Memory B cell (primary cell): Measurements from ENCODE around the gene NQO2.
A peak's percentile ranks its signal among the peaks of the same experiment; 100 is the strongest.

Experiments
- ATAC-seq: fragments of 150-1000 bp; cut with Tn5 transposase; 2 replicates; pipeline ENCODE4 v1.10.0; 2021; ENCODE audit warnings: low read depth, mild to moderate bottlenecking, moderate library complexity
- DNase-seq, 2 donors: peaks; one replicate each; pipeline ENCODE4 v3.0.0; 2022; ENCODE audit warnings: low spot score in 2 of 2
- H3K27ac Mint-ChIP-seq: one replicate; pipeline ENCODE4 v1.8.0; 2022; ENCODE audit warnings: mild to moderate bottlenecking, moderate library complexity, mixed read lengths
- H3K27me3 Mint-ChIP-seq: one replicate; pipeline ENCODE4 v1.8.0; 2022; ENCODE audit warnings: mixed read lengths
- H3K36me3 Mint-ChIP-seq: one replicate; pipeline ENCODE4 v1.8.0; 2022; ENCODE audit warnings: mild to moderate bottlenecking, mixed read lengths
- H3K4me1 Mint-ChIP-seq: one replicate; pipeline ENCODE4 v1.8.0; 2022; ENCODE audit warnings: mixed read lengths
- H3K4me3 Mint-ChIP-seq: one replicate; pipeline ENCODE4 v1.8.0; 2022; ENCODE audit warnings: mild to moderate bottlenecking, moderate library complexity, mixed read lengths
- H3K9me3 Mint-ChIP-seq: one replicate; pipeline ENCODE4 v1.8.0; 2022; ENCODE audit warnings: mixed read lengths

The NQO2 gene

GRCh38 chr6:2999618-3000557 is at the start of gene NQO2:
Gene NQO2, plus strand, starts transcription at chr6:2999894. Its CDS starts 6,659 bp downstream, at chr6:3006553.
- DNase-seq = peak; percentile 84 to 85
- ATAC-seq = peak; percentile 79
- peak within 1 kb of the TSS; percentile 45 for H3K27ac Mint-ChIP-seq
- H3K27me3 Mint-ChIP-seq = no peaks in the 10 kb centered on the region
- peaks cover 5% of the 10 kb centered on the region for H3K36me3 Mint-ChIP-seq
- peaks cover 23% of the 10 kb centered on the region for H3K4me1 Mint-ChIP-seq
- no peaks in the 10 kb centered on the region for H3K9me3 Mint-ChIP-seq
- H3K4me3 Mint-ChIP-seq = peak within 1 kb of the TSS; percentile 88

- Mint-ChIP-seq H3K4me1 (peaks cover 27% of the 10 kb centered on the region), H3K27me3 (no peaks in the 10 kb centered on the region), H3K9me3 (no peaks in the 10 kb centered on the region), H3K4me3 (no peak overlapping the region), H3K27ac (no peak overlapping the region), H3K36me3 (peaks cover 18% of the 10 kb centered on the region)
- ATAC-seq = no peak
- DNase-seq = no peak
Measured at GRCh38 chr6:2950713-2951112, 49.0 kb upstream of the NQO2 start.

GRCh38 chr6:2951728-2952127 is 48.0 kb upstream of the NQO2 start:
- peaks cover 18% of the 10 kb centered on the region for H3K4me1 Mint-ChIP-seq
- DNase-seq = no peak
- no peak for ATAC-seq
- H3K4me3 Mint-ChIP-seq = peak overlapping the region; percentile 14
- peaks cover 17% of the 10 kb centered on the region for H3K36me3 Mint-ChIP-seq
- no peak overlapping the region for H3K27ac Mint-ChIP-seq
- no peaks in the 10 kb centered on the region for H3K27me3 Mint-ChIP-seq
- H3K9me3 Mint-ChIP-seq = no peaks in the 10 kb centered on the region

- DNase-seq (peak; percentile 38 to 60), ATAC-seq (peak; percentile 97)
- peaks cover 11% of the 10 kb centered on the region for H3K4me1 Mint-ChIP-seq
- H3K27me3 Mint-ChIP-seq = no peaks in the 10 kb centered on the region
- H3K9me3 Mint-ChIP-seq = no peaks in the 10 kb centered on the region
- H3K4me3 Mint-ChIP-seq = peak overlapping the region; percentile 84
- H3K27ac Mint-ChIP-seq = peak overlapping the region; percentile 77
- H3K36me3 Mint-ChIP-seq = peaks cover 14% of the 10 kb centered on the region
Measured at GRCh38 chr6:2952557-2953095, 47.1 kb upstream of the NQO2 start.

DNA sequence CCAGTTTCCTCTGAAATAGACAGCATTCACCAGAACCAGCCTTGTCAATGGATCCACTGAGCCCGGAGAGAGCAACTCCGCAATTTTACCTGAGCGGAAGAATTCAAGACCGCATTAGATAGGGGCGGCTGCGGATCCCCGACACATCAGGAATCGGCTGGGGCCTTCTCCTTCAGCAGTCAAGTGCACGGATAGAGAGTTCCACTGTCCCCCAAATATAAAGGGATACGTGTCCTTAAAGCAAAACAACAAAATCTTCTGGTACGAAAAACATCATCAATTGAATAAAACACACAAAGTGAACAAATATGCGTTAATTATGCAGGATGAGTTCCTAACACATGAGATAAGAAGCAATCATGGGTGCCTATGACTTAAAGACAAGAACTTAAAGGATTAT is 46.6 kb upstream of the NQO2 start:
- H3K4me1 Mint-ChIP-seq = peaks cover 11% of the 10 kb centered on the region
- peaks cover 10% of the 10 kb centered on the region for H3K36me3 Mint-ChIP-seq
- no peaks in the 10 kb centered on the region for H3K9me3 Mint-ChIP-seq
- H3K4me3 Mint-ChIP-seq = no peak overlapping the region
- ATAC-seq = no peak
- H3K27me3 Mint-ChIP-seq = no peaks in the 10 kb centered on the region
- no peak overlapping the region for H3K27ac Mint-ChIP-seq
- no peak for DNase-seq

DNA sequence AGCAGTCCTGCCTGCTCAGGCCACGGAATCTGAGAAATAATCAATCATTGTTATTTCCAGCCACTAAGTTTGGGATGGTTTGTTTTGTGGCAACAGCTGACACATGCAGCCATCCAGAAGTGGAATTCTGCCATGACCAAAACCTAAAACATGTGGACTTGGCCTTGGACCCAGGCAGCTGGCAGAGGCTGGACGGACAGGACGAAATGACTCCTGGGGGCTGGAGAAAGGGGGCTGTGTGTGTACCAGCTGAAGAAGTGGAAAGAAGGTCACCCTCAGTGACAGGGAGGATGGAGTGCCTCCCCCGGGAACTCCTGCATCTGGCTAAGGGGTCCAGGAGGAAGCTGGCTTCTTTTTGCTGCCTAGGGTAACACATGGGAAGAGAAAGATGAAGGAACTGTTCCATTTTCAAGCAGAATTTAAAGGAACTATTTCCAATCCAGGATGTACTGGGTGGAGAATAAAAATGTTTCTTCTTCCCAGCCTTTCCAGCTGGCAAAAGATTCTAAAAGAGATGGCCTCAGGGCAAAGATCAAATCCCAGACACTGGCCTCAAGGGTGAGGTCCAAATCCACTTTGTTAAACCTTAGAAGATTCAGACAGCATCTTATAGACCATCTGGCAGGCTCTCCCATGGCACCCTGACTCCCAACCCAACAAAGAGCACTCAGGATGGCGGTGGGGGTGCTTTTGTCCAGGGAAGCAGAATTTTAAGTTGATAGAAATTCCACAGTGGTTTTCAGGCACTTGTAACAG is 42.6 kb upstream of the NQO2 start:
- no peak for ATAC-seq
- H3K9me3 Mint-ChIP-seq = no peaks in the 10 kb centered on the region
- no peak overlapping the region for H3K27ac Mint-ChIP-seq
- no peaks in the 10 kb centered on the region for H3K36me3 Mint-ChIP-seq
- H3K4me3 Mint-ChIP-seq = no peak overlapping the region
- peaks cover 7% of the 10 kb centered on the region for H3K4me1 Mint-ChIP-seq
- H3K27me3 Mint-ChIP-seq = no peaks in the 10 kb centered on the region
- DNase-seq = no peak

GRCh38 chr6:2957696-2958330 is 41.9 kb upstream of the NQO2 start:
- Mint-ChIP-seq H3K9me3 (no peaks in the 10 kb centered on the region), H3K36me3 (no peaks in the 10 kb centered on the region), H3K27me3 (no peaks in the 10 kb centered on the region), H3K4me3 (no peak overlapping the region), H3K27ac (no peak overlapping the region), H3K4me1 (peaks cover 2% of the 10 kb centered on the region)
- no peak for ATAC-seq
- DNase-seq = no peak

DNA sequence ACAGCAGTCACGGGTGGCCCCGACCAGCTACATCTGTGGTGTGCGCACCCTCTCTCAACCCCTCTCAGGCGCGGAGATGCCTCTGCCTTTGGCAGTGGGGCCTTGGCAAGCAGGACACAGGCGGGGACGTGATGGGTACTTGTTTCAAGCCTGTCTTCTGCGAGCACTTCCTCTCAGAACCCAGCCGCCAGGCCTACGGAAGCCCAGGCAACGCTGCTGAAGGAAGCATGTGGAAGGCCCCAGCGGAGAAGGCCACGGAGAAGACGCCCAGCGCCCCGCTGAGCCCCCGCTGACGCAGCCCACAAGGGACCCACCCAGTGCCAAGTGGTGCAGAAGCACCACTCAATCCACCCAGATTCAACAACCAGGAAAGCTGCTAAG is 41.4 kb upstream of the NQO2 start:
- no peak for DNase-seq
- H3K27ac Mint-ChIP-seq = no peak overlapping the region

DNA sequence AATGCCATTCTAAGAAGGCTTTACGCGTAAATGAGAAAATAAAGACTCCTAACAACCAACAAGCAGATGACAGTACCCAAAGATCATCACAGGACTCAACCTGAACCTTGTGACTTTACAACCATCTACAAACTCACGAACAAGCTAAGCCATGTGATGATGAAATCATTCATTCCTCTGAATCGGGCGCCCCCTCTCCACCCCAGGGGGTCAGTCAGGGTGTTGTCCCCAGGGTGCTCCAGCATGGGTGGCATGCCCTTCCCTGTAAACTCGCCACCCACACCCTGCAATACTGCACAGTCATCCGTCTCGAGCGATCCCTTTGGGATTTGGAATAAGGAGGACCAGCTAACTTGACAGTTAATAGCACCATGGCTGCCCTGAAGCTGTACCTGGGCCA is 40.9 kb upstream of the NQO2 start:
- no peaks in the 10 kb centered on the region for H3K36me3 Mint-ChIP-seq
- peaks cover 5% of the 10 kb centered on the region for H3K4me1 Mint-ChIP-seq
- no peak overlapping the region for H3K4me3 Mint-ChIP-seq
- no peak for ATAC-seq
- DNase-seq = no peak
- H3K27me3 Mint-ChIP-seq = no peaks in the 10 kb centered on the region
- no peak overlapping the region for H3K27ac Mint-ChIP-seq
- no peaks in the 10 kb centered on the region for H3K9me3 Mint-ChIP-seq

More for the DNA sequence above, 41.4 kb upstream of the NQO2 start:
- Mint-ChIP-seq H3K36me3 (no peaks in the 10 kb centered on the region), H3K27me3 (no peaks in the 10 kb centered on the region), H3K4me3 (no peak overlapping the region), H3K4me1 (no peaks in the 10 kb centered on the region), H3K9me3 (no peaks in the 10 kb centered on the region)
- ATAC-seq = no peak

DNA sequence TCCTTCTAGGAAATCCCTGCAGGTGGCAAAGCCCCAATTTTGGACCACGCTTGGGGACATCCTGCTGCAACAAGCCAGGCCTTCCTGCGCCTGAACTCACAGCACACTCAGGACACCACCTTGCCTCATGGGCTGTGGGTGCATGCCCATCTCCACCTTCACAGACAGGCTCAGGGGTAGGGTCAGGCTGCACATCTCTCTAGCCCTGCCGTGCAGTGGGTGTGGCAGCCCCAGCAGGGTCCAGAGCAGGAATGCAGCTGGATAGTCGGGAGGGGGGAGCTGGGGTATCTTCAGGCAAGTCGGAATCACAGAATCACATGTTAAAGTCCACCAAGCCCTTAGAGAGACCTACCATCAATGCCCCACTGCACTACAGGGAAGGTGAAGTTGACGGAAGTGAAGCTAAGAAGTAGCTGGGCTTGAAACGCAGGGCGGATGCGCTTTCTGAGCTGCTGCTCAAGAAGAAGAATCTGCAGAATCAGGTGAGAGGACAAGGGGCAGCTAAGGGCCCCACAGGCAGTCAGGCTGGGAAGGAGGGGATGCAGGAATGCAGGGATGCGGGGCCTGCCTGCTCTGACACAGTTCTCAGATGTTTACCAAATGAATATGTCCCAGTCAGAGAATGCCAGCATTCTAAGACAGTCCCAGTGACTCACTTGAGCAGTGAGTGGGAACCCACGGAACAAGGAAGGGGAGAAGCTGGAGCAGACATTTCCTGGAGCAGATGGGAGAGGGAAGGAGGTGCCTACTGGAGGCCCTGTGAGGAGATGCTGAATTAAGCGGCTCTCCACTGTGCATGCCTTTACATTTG is 39.6 kb upstream of the NQO2 start:
- DNase-seq = no peak
- Mint-ChIP-seq H3K36me3 (no peaks in the 10 kb centered on the region), H3K4me3 (no peak overlapping the region), H3K4me1 (peaks cover 5% of the 10 kb centered on the region), H3K27me3 (no peaks in the 10 kb centered on the region), H3K9me3 (no peaks in the 10 kb centered on the region), H3K27ac (no peak overlapping the region)
- no peak for ATAC-seq

DNA sequence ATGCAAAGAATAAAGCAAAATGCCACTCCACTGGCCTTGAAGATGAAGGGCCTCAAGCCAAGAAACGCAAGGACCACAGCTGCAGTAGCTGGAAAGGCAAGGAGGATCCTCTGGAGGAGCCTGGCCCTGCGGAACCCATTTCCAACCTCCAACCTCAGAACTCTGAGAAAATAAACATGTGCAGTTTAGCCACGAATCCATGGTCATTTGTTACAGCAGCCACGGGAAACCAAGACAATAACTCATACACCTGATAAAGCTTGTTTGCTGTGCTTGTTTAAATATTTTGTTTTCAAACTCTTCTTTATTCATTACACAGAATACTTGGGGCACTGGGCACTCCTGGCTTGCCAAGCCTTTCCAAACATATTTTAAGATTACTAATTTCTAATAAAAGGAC is 38.8 kb upstream of the NQO2 start:
- Mint-ChIP-seq H3K9me3 (no peaks in the 10 kb centered on the region), H3K36me3 (no peaks in the 10 kb centered on the region), H3K4me1 (peaks cover 5% of the 10 kb centered on the region), H3K27me3 (no peaks in the 10 kb centered on the region), H3K4me3 (no peak overlapping the region), H3K27ac (no peak overlapping the region)
- DNase-seq (no peak), ATAC-seq (no peak)

GRCh38 chr6:2961506-2961905 is 38.2 kb upstream of the NQO2 start:
- Mint-ChIP-seq H3K27me3 (no peaks in the 10 kb centered on the region), H3K4me1 (peaks cover 7% of the 10 kb centered on the region), H3K4me3 (no peak overlapping the region), H3K36me3 (no peaks in the 10 kb centered on the region), H3K27ac (no peak overlapping the region), H3K9me3 (no peaks in the 10 kb centered on the region)
- ATAC-seq (no peak), DNase-seq (no peak)

DNA sequence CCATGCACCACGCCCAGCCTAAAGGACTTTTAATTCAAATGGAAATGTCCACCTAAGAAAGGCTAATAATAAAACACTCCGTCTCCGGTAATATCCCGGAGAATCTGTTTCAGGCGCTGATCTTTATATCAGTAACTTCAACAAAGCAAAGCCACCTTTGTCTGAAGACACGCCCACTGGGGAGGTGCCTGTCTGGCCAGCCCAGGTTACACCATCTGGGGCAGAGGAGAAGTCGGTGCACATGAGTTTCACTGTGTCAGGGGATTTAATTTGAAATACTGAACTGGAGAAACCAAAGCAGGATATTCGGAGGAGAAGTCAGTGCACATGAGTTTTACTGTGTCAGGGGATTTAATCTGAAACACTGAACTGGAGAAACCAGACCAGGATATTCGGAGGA is 37.7 kb upstream of the NQO2 start:
- Mint-ChIP-seq H3K4me3 (no peak overlapping the region), H3K9me3 (no peaks in the 10 kb centered on the region), H3K27ac (no peak overlapping the region), H3K36me3 (no peaks in the 10 kb centered on the region), H3K4me1 (peaks cover 7% of the 10 kb centered on the region), H3K27me3 (no peaks in the 10 kb centered on the region)
- ATAC-seq (peak; percentile 43), DNase-seq (no peak)
